Motor neuron (in vitro differentiated cells): ENCODE measurements around the gene CAPN15. TPM values are rescaled to one million over a fixed set of nuclear protein-coding genes. Genes with fewer than 3 reads are reported as not detected.
A peak's percentile ranks its signal among the peaks of the same experiment; 100 is the strongest.

Experiments
- ATAC-seq, 8 experiments: fragments of 200-7000 bp; cut with Tn5 transposase; replicated peaks in 6 of 8; 2 replicates each; pipeline ENCODE4 v1.8.0; 2021; ENCODE audit warnings: mild to moderate bottlenecking in 8 of 8, moderate library complexity in 8 of 8
- H3K27ac ChIP-seq, 2 donors: fragments of 250-450 bp; sonication (Bioruptor Pico); 2 replicates each; pipeline ENCODE4 v1.9.0; 2021; ENCODE audit warnings: antibody characterized with exemption in 2 of 2, mild to moderate bottlenecking in 2 of 2, moderate library complexity in 1 of 2
- H3K4me1 ChIP-seq, 2 donors: fragments of 250-450 bp; sonication (Bioruptor Pico); replicated peaks in 1 of 2; 2 replicates each; pipeline ENCODE4 v1.6.1; 2021; ENCODE audit warnings: antibody characterized with exemption in 2 of 2, mild to moderate bottlenecking in 2 of 2, moderate library complexity in 1 of 2
- H3K4me3 ChIP-seq, 5 donors: fragments of 250-450 bp; sonication (Bioruptor Pico); 2 replicates each; pipeline ENCODE4 v1.9.0; 2021; ENCODE audit warnings: antibody characterized with exemption in 5 of 5, mild to moderate bottlenecking in 5 of 5, moderate library complexity in 4 of 5
- WGBS, 10 experiments: fragments of 450-650 bp; shearing (Covaris generic); methylation state at CpG; one replicate each; pipeline ENCODE4 v1.0.0; 2022; 5-methylcytosine and 5-hydroxymethylcytosine counted together
- in situ Hi-C, 9 experiments: fragments of 400-800 bp; cut with MboI; loops; one replicate each; pipeline ENCODE4 v1.15.0; 2021; ENCODE audit warnings: low sequenced_read_pairs in 9 of 9, low pct_unique_long_range_greater_than_20kb in 2 of 9; ENCODE audit not compliant: unreplicated experiment in 9 of 9
- total RNA-seq, 8 experiments: library from RNA; unstranded; fragments of 300-600 nt; gene quantifications; 2 replicates each; pipeline versions ENCODE4 v1.2.3 to v1.2.4, GENCODE V29; 2022

The CAPN15 gene
- total RNA-seq, 8 experiments from 2014 or later, result 7.1 to 46.4 (median 12.7) TPM

DNA sequence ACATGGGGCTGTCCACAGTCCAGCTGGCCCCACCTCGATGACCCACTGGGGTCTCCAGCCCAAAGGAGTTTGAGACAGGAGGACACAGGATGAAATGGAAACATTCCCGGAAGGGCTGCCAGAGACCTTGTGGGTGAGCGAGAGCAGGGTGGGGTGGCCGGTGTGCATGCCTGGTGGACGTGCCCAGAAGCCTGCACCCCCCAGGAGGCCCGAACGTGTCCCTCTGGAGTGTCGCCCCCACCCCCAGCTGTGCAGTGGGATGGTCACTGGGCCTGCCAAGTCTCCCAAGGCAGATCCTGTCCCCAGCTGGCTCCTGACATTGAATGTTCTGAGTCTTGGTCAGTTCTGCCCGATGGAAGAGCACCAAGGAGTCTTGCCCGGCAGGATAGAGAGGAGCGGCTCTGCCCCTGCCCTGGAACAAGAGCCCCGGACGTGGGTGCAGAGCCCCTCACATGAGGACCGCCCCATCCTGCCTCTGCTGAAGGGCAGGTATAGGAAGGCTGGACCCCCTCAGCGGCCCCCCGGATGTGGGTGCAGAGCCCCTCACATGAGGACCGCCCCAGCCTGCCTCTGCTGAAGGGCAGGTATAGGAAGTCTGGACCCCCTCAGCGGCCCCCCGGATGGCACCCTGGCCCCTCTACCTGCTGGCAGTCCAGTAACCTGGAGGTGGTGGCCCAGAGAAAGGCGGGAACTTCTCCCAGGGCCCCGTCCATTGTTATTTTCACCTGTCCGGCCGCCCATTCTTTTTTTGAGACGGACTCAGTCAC lies 3.1 kb upstream of the CAPN15 start:
- WGBS, 10 experiments, result 80 to 100% methylated on average over 1 to 2 of the region's 24 CpGs; no CpG with 5 or more reads in 8 of the 10 experiments
- ATAC-seq, result no peak
- H3K4me1 ChIP-seq, result peaks cover 21 to 24% of the 10 kb centered on the region in 2 donors
- H3K4me3 ChIP-seq, result no peak overlapping the region
- in situ Hi-C loops, result no loop called here
- H3K27ac ChIP-seq, result no peak overlapping the region

- in situ Hi-C loops, result no loop called here
- Histone ChIP-seq H3K4me1 (peaks cover 21 to 26% of the 10 kb centered on the region in 2 donors), H3K4me3 (peak overlapping the region in 2 of 5 donors; percentile 78 to 82), H3K27ac (peak overlapping the region; percentile 19 to 99)
- ATAC-seq, result no peak
- 100% methylated on average over 1 of the region's 8 CpGs; no CpG with 5 or more reads in 9 of the 10 experiments for WGBS, 10 experiments
Observed at GRCh38 chr16:525123-525519, 2.4 kb upstream of the CAPN15 start.

GRCh38 chr16:525520-526180 lies 1.9 kb upstream of the CAPN15 start:
- H3K4me3 ChIP-seq, result peak overlapping the region; percentile 47 to 86 (median 78)
- in situ Hi-C loops, result no loop called here
- WGBS, 10 experiments, result 30 to 93% (median 55%) methylated on average over 2 to 10 of the region's 13 CpGs; no CpG with 5 or more reads in 4 of the 10 experiments
- peak; percentile 6 to 44 (median 33) for ATAC-seq
- H3K4me1 ChIP-seq, result peaks cover 21 to 26% of the 10 kb centered on the region in 2 donors
- peak overlapping the region; percentile 37 to 99 for H3K27ac ChIP-seq

DNA sequence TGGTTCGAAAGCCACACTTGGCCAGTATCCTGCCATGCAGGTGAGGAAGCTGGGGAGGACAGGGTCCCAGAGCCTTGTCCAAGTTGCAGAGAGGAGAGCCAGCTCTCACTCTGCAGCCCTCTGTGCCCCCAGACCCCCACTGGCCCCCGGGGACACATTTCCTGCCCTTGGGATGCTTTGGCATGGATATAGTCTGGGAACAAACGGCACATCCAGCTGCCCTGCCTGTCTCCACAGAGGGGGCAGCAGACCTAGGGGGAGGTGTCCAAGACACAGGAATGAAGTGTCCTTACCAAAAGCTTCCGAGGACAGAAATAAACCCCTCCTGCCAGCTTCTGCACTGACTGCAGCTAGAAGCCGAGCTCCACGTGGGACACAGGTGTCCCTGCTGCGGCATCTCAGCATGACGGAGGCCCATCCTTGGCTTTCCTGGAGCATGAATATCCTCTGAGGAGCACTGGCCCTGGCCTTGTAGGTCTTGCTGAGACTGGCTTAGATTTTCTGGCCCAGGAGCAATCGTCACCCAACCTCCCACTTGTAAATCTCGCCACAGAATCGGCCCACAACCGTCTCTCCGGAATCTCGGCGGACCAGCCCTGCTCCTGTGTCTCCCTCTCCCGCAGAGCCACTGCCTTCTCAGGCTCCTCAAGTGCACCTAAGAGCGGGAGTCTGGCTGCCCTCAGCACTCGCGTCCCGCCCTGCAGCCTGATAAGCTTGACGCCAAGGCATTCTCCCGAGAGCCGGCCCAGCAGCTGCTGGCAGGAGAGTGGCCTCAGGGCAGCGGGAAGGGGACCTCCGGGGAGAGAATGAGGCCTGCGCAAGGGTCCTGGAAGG lies 1.1 kb upstream of the CAPN15 start:
- WGBS, 10 experiments, result 0 to 3% (median 0%) methylated on average over 1 to 12 of the region's 26 CpGs; no CpG with 5 or more reads in 5 of the 10 experiments
- in situ Hi-C loops, result no loop called here
- H3K4me3 ChIP-seq, result peak overlapping the region; percentile 47 to 86 (median 78)
- H3K4me1 ChIP-seq, result peaks cover 21 to 26% of the 10 kb centered on the region in 2 donors
- ATAC-seq, result peak in 3 of 8 experiments; percentile 1 to 15 (median 6)
- peak overlapping the region; percentile 93 to 99 for H3K27ac ChIP-seq

DNA sequence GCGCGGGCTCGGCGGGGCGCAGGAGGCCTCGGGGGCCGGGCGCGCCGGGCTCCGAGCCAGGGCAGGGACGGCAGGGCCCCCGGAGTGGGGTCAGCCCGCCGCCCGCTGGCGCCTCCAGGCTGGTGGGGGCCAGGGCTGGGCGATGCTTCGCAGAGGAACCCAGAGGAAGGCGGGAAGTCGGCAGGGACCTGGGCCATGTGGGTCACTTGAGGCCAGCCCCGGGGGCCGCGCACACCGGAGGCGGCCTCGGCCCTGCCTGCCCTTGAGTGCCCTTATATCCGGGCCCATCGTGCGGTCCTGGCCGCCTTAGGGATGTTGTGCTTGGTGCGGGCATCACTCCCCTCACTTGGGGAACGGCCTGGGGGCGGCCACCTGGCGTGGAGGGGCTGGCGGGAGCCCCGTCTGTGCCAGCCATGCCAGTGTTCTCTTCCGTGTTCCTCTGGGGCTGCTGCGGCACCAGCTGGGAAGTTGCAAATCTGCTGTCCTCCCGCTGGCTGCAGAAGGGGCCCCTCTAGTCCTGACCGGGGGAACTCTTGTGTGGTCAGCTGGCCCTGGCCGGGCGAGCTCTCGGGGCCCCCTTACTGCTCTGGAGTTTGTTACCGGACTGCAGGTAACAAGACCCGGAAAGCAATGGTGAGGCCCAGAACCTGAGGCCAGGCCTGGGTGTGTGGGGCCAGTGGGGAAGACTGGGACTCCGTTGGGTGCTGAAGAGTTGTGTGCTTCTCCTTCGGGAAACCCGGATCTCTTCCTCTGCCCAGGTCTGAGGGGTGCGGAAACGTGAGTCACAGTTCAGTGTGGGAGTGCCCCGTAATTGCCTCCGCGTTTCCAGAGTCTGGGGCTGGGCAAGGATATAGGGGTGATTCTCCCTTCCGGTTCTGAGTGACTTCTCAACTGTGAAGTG lies 849 bp downstream of the CAPN15 start:
- Histone ChIP-seq H3K4me1 (peaks cover 21 to 26% of the 10 kb centered on the region in 2 donors), H3K27ac (peak overlapping the region in 1 of 2 donors; percentile 99), H3K4me3 (peak overlapping the region; percentile 47 to 86 (median 78))
- in situ Hi-C loops, result no loop called here
- peak in 3 of 8 experiments; percentile 0 to 3 (median 2) for ATAC-seq
- WGBS, 10 experiments, result 0 to 17% (median 0%) methylated on average over 1 to 12 of the region's 55 CpGs; no CpG with 5 or more reads in 5 of the 10 experiments

DNA sequence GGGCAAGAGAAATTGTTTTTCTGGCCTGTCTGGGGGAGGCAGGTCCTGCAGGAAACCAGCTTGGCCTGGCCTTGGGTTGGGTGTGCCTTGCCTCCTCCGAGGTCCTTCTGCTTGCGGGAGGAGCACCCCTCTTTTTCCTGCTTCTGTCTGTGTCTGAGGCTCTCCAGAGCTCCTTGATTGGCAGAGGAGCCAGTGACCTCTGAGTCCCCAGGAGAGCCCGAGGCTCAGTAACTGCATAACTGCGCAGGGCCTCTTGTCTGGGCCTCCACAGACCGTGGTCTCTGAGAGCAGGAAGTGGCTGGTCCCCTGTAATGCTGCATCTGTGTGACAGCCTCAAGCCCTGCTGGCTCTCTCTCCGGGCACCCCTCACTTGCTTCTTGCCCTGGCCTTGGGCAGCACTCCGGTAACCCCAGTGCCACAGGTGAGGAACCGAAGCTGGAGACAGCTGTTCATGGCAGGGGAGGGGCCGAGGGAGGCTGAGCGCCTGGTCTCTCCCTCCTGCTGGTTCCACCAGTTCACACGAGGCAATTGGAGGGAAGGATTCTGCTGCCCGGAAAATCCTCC lies 1.6 kb downstream of the CAPN15 start:
- no peak for ATAC-seq
- WGBS, 10 experiments, result 40 to 75% (median 57%) methylated on average over 2 to 6 of the region's 12 CpGs; no CpG with 5 or more reads in 6 of the 10 experiments
- Histone ChIP-seq H3K4me1 (peaks cover 21 to 26% of the 10 kb centered on the region in 2 donors), H3K4me3 (peak overlapping the region in 4 of 5 donors; percentile 47 to 86 (median 80)), H3K27ac (no peak overlapping the region)
- in situ Hi-C loops, result no loop called here

DNA sequence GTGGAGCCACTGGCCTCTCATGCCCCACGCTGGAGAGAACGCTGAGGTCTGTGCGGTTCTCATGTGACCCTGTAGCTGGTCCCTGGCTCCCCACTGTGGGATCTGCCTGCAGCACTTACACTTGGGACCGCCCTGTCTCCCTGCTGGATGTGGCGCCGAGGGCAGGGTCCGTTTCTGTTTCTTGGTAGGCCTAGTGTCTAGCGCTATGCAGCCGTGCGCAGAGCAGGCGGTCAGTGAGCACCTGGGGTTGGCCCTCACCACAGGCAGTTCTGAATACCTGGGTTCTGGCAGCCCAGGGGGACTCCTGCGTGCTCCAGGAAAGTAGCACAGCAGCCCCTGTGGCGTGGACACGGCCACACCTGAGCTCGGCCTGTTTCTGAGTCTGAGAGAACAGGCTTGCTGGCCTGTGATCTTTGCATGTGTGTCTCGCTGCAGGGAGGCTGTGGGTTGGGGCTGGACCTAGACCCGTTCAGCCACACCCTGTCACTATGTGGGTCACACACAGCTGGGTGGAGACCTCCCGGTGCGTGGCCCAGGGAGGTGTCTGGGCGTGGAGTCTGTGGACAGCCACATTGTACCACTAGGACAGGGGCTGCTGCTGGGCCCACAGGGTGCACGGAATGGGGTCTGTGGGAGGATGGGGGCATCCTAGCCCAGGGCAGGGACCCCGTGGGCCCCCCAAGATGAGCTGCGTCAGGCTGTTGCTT lies 2.8 kb downstream of the CAPN15 start:
- H3K27ac ChIP-seq, result no peak overlapping the region
- no peak for ATAC-seq
- in situ Hi-C loops, result no loop called here
- peaks cover 21 to 22% of the 10 kb centered on the region in 2 donors for H3K4me1 ChIP-seq
- WGBS, 10 experiments, result 64 to 92% (median 78%) methylated on average over 3 to 5 of the region's 23 CpGs; no CpG with 5 or more reads in 6 of the 10 experiments
- no peak overlapping the region for H3K4me3 ChIP-seq

DNA sequence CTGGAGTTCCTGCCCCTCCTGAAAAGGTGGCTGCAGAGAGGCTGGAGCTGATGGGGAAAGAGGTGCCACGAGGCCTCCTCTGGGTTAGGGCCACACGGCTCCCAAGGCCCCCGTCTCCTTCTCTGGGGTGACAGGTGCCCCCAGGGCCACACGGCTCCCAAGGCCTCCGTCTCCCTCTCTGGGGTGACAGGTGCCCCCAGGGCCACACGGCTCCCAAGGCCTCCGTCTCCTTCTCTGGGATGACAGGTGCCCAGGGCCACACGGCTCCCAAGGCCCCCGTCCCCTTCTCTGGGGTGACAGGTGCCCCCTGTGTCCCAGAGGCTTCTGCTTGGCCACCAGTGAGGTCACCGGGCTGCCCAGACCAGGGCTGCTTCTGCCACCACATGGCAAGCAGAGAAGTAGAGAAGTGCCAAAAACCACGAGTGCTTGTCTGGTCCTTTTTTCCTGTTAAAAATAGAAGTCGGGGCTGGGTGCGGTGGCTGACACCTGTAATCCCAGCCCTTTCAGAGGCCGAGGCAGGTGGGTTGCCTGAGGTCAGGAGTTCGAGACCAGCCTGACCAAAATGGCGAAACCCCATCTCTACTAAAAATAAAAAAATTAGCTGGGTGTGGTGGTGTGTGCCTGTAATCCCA lies 4.1 kb downstream of the CAPN15 start:
- H3K27ac ChIP-seq, result no peak overlapping the region
- 88 to 100% (median 98%) methylated on average over 1 to 7 of the region's 16 CpGs; no CpG with 5 or more reads in 3 of the 10 experiments for WGBS, 10 experiments
- no peak overlapping the region for H3K4me3 ChIP-seq
- H3K4me1 ChIP-seq, result peaks cover 9 to 13% of the 10 kb centered on the region in 2 donors
- in situ Hi-C loops, result no loop called here
- ATAC-seq, result no peak

- WGBS, 10 experiments, result 35 to 93% (median 60%) methylated on average over 3 to 10 of the region's 30 CpGs; no CpG with 5 or more reads in 5 of the 10 experiments
- ATAC-seq, result peak in 2 of 8 experiments; percentile 2 to 5
- Histone ChIP-seq H3K4me3 (no peak overlapping the region), H3K4me1 (peaks cover 9 to 11% of the 10 kb centered on the region in 2 donors), H3K27ac (no peak overlapping the region)
- in situ Hi-C loops, result no loop called here
Observed at GRCh38 chr16:533391-534123, 6.0 kb downstream of the CAPN15 start.

DNA sequence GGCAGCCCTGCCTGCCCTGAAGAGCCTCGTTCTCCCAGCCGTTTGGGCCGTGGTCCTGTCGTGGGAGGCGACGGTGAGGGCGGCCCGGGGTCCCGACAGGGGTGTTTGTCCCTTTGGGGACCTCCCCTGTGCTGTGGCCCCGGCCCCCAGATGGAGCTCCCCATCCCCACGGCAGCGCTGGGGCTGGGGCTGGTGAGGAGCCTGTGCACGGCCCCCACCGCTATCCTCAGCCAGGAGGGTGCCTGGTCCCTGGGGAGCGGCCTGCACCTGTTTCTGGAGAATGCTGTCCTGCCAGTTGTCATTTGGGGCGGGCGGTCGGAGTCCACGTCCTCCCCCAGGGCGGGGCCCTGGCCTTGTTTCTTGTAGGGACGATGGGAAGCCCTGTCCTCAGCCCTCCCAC lies 6.6 kb downstream of the CAPN15 start:
- in situ Hi-C loops, result no loop called here
- Histone ChIP-seq H3K27ac (no peak overlapping the region), H3K4me1 (peaks cover 3 to 5% of the 10 kb centered on the region in 2 donors), H3K4me3 (no peak overlapping the region)
- ATAC-seq, result no peak
- WGBS, 10 experiments, result 84 to 100% methylated on average over 5 to 6 of the region's 21 CpGs; no CpG with 5 or more reads in 8 of the 10 experiments
